ENCODE results near the gene CPSF4. TPM values are rescaled to one million over a fixed set of nuclear protein-coding genes. Genes with fewer than 3 reads are reported as not detected.

The CPSF4 gene
- total RNA-seq, 1 experiment from 2014 or later: 67.0 TPM

DNA sequence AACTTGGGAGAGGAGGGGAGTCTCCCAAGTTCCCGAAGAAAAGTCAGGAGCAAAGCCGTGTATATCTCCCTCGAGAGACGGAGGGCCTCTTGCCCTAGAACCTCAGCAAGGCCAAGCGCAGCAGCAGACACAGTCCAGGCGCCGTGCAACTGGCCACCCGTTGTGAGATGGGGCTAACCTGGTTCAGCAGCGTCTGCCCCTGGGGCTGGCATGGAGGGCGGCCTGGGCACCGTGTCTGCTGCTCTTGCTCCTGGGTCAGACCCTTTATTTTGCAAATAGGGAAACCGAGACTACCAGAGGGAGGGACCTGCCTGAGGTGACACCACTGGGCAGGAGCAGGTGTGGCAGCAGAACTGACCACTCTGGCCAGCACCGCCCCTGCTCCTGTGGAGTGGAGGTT is 13.8 kb downstream of the CPSF4 start (continued):
- TF ChIP-seq, protein P1, sequence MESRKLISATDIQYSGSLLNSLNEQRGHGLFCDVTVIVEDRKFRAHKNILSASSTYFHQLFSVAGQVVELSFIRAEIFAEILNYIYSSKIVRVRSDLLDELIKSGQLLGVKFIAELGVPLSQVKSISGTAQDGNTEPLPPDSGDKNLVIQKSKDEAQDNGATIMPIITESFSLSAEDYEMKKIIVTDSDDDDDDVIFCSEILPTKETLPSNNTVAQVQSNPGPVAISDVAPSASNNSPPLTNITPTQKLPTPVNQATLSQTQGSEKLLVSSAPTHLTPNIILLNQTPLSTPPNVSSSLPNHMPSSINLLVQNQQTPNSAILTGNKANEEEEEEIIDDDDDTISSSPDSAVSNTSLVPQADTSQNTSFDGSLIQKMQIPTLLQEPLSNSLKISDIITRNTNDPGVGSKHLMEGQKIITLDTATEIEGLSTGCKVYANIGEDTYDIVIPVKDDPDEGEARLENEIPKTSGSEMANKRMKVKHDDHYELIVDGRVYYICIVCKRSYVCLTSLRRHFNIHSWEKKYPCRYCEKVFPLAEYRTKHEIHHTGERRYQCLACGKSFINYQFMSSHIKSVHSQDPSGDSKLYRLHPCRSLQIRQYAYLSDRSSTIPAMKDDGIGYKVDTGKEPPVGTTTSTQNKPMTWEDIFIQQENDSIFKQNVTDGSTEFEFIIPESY (IDR thresholded peaks at IDR 0.05; ENCODE audit: extremely low read depth, insufficient replicate concordance, low read length): no peak
- TF ChIP-seq, protein P2, sequence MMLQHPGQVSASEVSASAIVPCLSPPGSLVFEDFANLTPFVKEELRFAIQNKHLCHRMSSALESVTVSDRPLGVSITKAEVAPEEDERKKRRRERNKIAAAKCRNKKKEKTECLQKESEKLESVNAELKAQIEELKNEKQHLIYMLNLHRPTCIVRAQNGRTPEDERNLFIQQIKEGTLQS (IDR thresholded peaks at IDR 0.05): no peak
- TF ChIP-seq SRF (IDR thresholded peaks at IDR 0.05; ENCODE audit: low read depth): no peak
- no peak for TF ChIP-seq RAD21 (IDR thresholded peaks at IDR 0.05; ENCODE audit: low read depth)
- no peak for TF ChIP-seq EZH2 (IDR thresholded peaks at IDR 0.05)
- TF ChIP-seq SIN3A (IDR thresholded peaks at IDR 0.05; ENCODE audit: low read depth): no peak
- TF ChIP-seq ZNF274 (IDR thresholded peaks at IDR 0.05; ENCODE audit: low read depth, low read length): no peak

DNA sequence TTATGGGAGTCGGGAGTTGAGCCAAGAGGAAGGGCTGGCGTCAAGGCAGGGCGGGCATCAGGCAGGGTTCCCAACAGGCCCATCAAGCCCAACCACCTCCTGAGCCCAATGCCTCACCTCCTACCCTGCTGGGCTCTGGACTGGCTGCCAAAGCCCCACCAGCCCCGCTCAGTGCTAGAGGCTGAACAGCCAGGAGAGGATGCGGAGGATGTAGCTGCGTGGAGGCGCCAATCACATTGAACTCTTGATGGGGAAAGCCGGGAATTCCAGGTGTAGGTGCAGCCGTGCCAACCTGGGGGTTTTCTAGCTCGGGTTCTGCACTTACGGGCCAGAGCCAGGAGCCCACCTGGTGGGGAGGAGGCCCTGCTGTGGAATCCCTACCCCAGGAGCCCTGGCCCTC is 14.4 kb downstream of the CPSF4 start:
- no TSS peak for BruUV-seq (replicated peaks)
- Histone ChIP-seq H4K20me1 (ENCODE audit: insufficient read depth) (no peaks in the 10 kb centered on the region), H3K9ac (ENCODE audit: low read length) (no peak overlapping the region), H2AFZ (ENCODE audit: low read depth, low read length, poor library complexity, severe bottlenecking) (no peak overlapping the region), H3K4me1 (ENCODE audit: control insufficient read depth in 1 of 2, insufficient read depth in 2 of 2, low read length in 2 of 2) (no peaks in the 10 kb centered on the region), H3K4me3 (replicated peaks in 1 of 2; ENCODE audit: low read depth in 1 of 2, low read length in 2 of 2) (no peak overlapping the region), H3K9me3 (ENCODE audit: control insufficient read depth in 1 of 2, insufficient read depth in 1 of 2, low read depth in 1 of 2, low read length in 2 of 2) (no peaks in the 10 kb centered on the region), H3K36me3 (ENCODE audit: control insufficient read depth in 1 of 2, insufficient read depth in 2 of 2, low read length in 2 of 2) (peaks cover 37 to 63% of the 10 kb centered on the region in 2 experiments; a peak in 3 of 4 replicates), H3K27me3 (ENCODE audit: insufficient read depth, low read length) (no peaks in the 10 kb centered on the region), H3K79me2 (ENCODE audit: insufficient read depth, low read length) (peaks cover 32% of the 10 kb centered on the region; the same call in 1 of the 2 replicates), H3K27ac (ENCODE audit: low read depth, low read length) (no peak overlapping the region), H3K4me2 (ENCODE audit: low read length) (no peak overlapping the region), H3K9me2 (ENCODE audit: insufficient read depth) (no peaks in the 10 kb centered on the region)
- DNase-seq (ENCODE audit: low read depth, low spot score) (no peak), ATAC-seq (no peak)
- ChIA-PET POLR2A (no interaction called here), RAD21 (ENCODE audit: low non-redundant PET in 1 of 2, low total read pairs in 2 of 2, uncharacterized antibody in 2 of 2, unreplicated experiment in 2 of 2) (no interaction called here), CTCF (no interaction called here)
- intact Hi-C loops (cut with micrococcal nuclease): no loop called here
- TF ChIP-seq, protein P3, sequence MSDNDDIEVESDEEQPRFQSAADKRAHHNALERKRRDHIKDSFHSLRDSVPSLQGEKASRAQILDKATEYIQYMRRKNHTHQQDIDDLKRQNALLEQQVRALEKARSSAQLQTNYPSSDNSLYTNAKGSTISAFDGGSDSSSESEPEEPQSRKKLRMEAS (IDR thresholded peaks at IDR 0.05): no peak
- TF ChIP-seq, protein P2 (IDR thresholded peaks at IDR 0.05): no peak
- TF ChIP-seq POLR2AphosphoS5 (IDR thresholded peaks at IDR 0.05; ENCODE audit: low read depth, low read length): no peak
- no peak for TF ChIP-seq FOSL1 (IDR thresholded peaks at IDR 0.05; ENCODE audit: low read depth)
- TF ChIP-seq, protein P4, sequence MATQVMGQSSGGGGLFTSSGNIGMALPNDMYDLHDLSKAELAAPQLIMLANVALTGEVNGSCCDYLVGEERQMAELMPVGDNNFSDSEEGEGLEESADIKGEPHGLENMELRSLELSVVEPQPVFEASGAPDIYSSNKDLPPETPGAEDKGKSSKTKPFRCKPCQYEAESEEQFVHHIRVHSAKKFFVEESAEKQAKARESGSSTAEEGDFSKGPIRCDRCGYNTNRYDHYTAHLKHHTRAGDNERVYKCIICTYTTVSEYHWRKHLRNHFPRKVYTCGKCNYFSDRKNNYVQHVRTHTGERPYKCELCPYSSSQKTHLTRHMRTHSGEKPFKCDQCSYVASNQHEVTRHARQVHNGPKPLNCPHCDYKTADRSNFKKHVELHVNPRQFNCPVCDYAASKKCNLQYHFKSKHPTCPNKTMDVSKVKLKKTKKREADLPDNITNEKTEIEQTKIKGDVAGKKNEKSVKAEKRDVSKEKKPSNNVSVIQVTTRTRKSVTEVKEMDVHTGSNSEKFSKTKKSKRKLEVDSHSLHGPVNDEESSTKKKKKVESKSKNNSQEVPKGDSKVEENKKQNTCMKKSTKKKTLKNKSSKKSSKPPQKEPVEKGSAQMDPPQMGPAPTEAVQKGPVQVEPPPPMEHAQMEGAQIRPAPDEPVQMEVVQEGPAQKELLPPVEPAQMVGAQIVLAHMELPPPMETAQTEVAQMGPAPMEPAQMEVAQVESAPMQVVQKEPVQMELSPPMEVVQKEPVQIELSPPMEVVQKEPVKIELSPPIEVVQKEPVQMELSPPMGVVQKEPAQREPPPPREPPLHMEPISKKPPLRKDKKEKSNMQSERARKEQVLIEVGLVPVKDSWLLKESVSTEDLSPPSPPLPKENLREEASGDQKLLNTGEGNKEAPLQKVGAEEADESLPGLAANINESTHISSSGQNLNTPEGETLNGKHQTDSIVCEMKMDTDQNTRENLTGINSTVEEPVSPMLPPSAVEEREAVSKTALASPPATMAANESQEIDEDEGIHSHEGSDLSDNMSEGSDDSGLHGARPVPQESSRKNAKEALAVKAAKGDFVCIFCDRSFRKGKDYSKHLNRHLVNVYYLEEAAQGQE (IDR thresholded peaks at IDR 0.05; ENCODE audit: low read depth): no peak
- no peak for TF ChIP-seq ZNF274 (IDR thresholded peaks at IDR 0.05; ENCODE audit: low read depth, low read length)
- TF ChIP-seq SIN3A (IDR thresholded peaks at IDR 0.05; ENCODE audit: low read depth): no peak
- TF ChIP-seq SRF (IDR thresholded peaks at IDR 0.05; ENCODE audit: low read depth): no peak
- no peak for TF ChIP-seq EZH2phosphoT487 (IDR thresholded peaks at IDR 0.05; ENCODE audit: borderline replicate concordance)
- no peak for TF ChIP-seq CBX3 (IDR thresholded peaks at IDR 0.05; ENCODE audit: low read depth)
- TF ChIP-seq POLR2A (IDR thresholded peaks at IDR 0.05; ENCODE audit: borderline replicate concordance, extremely low read depth, insufficient read depth, insufficient read length): no peak
- TF ChIP-seq TCF7L2 (IDR thresholded peaks at IDR 0.05; ENCODE audit: borderline replicate concordance, extremely low read depth, insufficient read depth, insufficient read length): no peak
- TF ChIP-seq ELF1 (IDR thresholded peaks at IDR 0.05; ENCODE audit: borderline replicate concordance, low read depth): no peak
- TF ChIP-seq, protein P1 (IDR thresholded peaks at IDR 0.05; ENCODE audit: extremely low read depth, insufficient replicate concordance, low read length): no peak
- TF ChIP-seq ZFX (IDR thresholded peaks at IDR 0.05): no peak
- no peak for TF ChIP-seq CEBPB (IDR thresholded peaks at IDR 0.05; ENCODE audit: low read depth)
